Measurements from ENCODE around the gene CAV1.

Gene CAV1

GRCh38 chr7:116505278-116505677 lies 19.6 kb upstream of the CAV1 start:
- DNase-seq (ENCODE audit: low spot score), result no peak

GRCh38 chr7:116505823-116506222 lies 19.0 kb upstream of the CAV1 start:
- no peak for DNase-seq (ENCODE audit: low spot score)

- no peak for DNase-seq (ENCODE audit: low spot score)
Observed at GRCh38 chr7:116509982-116510579, 14.8 kb upstream of the CAV1 start.

GRCh38 chr7:116510795-116511194 lies 14.0 kb upstream of the CAV1 start:
- DNase-seq (ENCODE audit: low spot score), result no peak

GRCh38 chr7:116511552-116512519 lies 13.0 kb upstream of the CAV1 start:
- DNase-seq (ENCODE audit: low spot score), result no peak

GRCh38 chr7:116512520-116513188 lies 12.2 kb upstream of the CAV1 start:
- no peak for DNase-seq (ENCODE audit: low spot score)

- no peak for DNase-seq (ENCODE audit: low spot score)
Observed at GRCh38 chr7:116515584-116515983, 9.3 kb upstream of the CAV1 start.

- no peak for DNase-seq (ENCODE audit: low spot score)
Observed at GRCh38 chr7:116516324-116516723, 8.5 kb upstream of the CAV1 start.

- no peak for DNase-seq (ENCODE audit: low spot score)
Observed at GRCh38 chr7:116517626-116518025, 7.2 kb upstream of the CAV1 start.

- DNase-seq (ENCODE audit: low spot score), result no peak
Observed at GRCh38 chr7:116518961-116519360, 5.9 kb upstream of the CAV1 start.

- no peak for DNase-seq (ENCODE audit: low spot score)
Observed at GRCh38 chr7:116521046-116521664, 3.7 kb upstream of the CAV1 start.

GRCh38 chr7:116522247-116522646 lies 2.6 kb upstream of the CAV1 start:
- DNase-seq (ENCODE audit: low spot score), result no peak

GRCh38 chr7:116524221-116524608 lies 621 bp upstream of the CAV1 start:
- DNase-seq (ENCODE audit: low spot score), result no peak

- DNase-seq (ENCODE audit: low spot score), result no peak
Observed at GRCh38 chr7:116525298-116525912, 569 bp downstream of the CAV1 start.

GRCh38 chr7:116525913-116526861 lies 1.4 kb downstream of the CAV1 start:
- no peak for DNase-seq (ENCODE audit: low spot score)

GRCh38 chr7:116526897-116527296 lies 2.1 kb downstream of the CAV1 start:
- DNase-seq (ENCODE audit: low spot score), result no peak

GRCh38 chr7:116527521-116527920 lies 2.7 kb downstream of the CAV1 start:
- no peak for DNase-seq (ENCODE audit: low spot score)

GRCh38 chr7:116528008-116528789 lies 3.4 kb downstream of the CAV1 start:
- DNase-seq (ENCODE audit: low spot score), result no peak

GRCh38 chr7:116529250-116529649 lies 4.4 kb downstream of the CAV1 start:
- no peak for DNase-seq (ENCODE audit: low spot score)

All from cerebellar cortex (tissue), 1 donor.